ENCODE results near the gene AP1S2.

- TF ChIP-seq POLR2A (IDR thresholded peaks at IDR 0.05) (no peak), CTCF (IDR thresholded peaks at IDR 0.05) (no peak)
Measured at GRCh38 chrX:15848576-15848975, 6.0 kb downstream of the AP1S2 start.
